Stimulated activated CD4-positive, alpha-beta T cell treated with anti-CD3 and anti-CD28 coated beads, Interleukin-12 subunit alpha, Interleukin-12 subunit beta, amount 100 ng/mL, for 4 hours (primary cell): ENCODE results near the gene ABCC4.

ENCODE experiments used
- DNase-seq: peaks from one replicate; pipeline ENCODE4 v3.0.0-alpha.2; 2020

The ABCC4 gene

DNA sequence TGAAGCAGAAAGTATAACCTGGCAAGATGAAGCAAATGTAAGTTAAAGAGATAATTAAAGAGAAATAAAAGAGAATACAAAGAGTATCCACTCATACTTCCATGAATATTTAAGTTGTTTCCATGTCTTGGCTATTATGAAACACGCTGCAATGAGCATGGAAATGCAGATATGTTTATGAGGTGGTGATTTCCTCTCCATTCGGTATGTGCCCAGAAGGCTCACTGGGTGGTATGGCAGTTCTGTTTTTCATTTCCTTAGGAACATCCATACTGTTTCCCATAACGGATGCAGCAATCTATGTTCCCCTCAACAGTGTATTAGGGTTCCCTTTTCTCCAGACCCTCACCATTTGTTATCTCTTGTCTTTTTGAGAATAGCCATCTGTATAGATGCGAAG, 316.3 kb downstream of the ABCC4 start:
- DNase-seq, result no peak

DNA sequence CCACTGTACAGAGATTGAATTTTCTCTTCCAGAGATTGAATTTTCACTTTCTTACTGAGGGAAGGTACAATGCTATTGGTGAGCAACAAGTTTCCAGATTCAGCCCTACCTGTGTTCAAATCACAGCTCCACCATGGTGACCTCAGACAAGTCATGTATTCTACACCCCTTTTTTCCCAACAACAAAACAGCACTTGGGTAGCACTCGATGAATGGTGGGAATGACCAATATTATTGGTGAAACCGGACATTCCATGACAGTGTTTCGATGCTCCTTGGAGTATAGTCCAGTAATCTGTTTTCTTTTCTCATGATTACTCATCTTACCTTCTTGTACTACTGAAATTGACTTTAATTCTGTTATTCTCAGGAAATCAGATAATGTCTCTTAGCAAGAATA, 322.7 kb downstream of the ABCC4 start:
- no peak for DNase-seq

DNA sequence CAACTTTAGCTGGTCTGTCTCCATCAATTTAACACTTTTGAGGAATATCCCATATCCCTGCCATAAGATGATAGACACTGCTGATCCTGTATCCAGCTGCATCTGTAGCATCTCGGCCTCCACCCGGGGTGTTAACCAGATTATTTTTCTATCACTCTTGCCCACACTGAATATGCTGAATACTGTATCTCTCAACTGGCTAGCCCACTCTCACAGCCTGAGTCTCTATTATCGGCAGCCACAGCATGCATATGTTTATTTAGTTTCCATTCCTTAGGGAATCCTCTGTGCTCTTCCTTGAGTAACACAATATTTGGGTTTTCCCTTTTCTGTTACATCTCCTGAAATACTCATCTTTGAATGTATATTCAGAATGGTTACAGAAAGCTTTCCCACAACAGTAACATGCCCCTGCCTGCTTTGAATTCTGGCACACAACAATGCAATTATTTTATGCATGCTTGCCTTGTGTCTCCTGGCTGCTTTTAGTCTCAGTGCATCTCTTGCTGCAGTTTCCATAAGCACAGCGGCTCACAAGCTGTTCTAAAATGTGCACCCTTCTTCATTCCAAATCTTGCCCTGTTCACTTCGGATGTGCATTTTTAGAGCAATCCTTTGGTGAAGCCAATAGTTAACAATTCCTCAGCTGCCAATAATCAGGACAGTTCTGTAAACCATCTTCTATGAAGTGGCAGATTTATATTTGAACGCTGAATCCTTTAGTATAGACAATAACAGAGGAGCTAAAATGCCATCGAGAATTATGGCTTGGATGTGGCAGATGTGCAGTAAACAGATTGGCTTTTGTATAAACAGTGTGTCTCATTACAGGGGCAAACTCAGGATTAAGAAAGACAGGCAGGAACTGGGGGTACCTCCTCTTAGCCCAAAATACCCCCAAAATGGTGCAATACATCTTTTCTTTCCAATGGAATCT, 327.0 kb downstream of the ABCC4 start:
- DNase-seq, result no peak

DNA sequence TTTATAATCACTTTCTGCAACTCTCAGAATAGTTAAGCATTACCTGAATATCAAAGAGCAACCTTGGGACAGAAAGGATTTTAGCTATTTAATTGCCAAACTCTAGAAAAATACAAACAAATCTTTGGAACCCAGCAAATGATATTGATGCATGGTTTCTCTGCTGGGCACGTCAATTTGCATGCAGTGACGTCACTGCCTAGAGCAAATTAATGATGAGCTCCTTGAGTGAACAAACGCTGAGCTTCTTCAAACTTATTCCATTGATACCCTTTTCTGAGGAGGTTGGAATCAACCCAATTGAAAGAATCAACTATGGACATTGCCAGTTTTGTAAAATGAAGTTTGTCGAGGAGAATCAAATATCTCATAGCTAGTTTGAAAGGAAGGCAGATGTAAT, 329.0 kb downstream of the ABCC4 start:
- no peak for DNase-seq
